ENCODE measurements around the gene CHM.

The CHM gene

GRCh38 chrX:85828771-85829170, 218.6 kb downstream of the CHM start:
- no peaks in the 10 kb centered on the region for H4K20me1 ChIP-seq (ENCODE audit: low read depth, low read length)
- H3F3A ChIP-seq (ENCODE audit: insufficient read depth) = no peaks in the 10 kb centered on the region
- H3K9me3 ChIP-seq (ENCODE audit: insufficient read depth, low read length) = no peaks in the 10 kb centered on the region
- no peak overlapping the region for H2AFZ ChIP-seq (ENCODE audit: low read depth, low read length, severe bottlenecking)
- H3K79me2 ChIP-seq (ENCODE audit: insufficient read depth, low read length) = no peaks in the 10 kb centered on the region
- H3K27me3 ChIP-seq (ENCODE audit: low read length) = no peaks in the 10 kb centered on the region
- H3K27ac ChIP-seq (ENCODE audit: low read depth, low read length) = no peak overlapping the region
- no peak overlapping the region for H3K9ac ChIP-seq (ENCODE audit: low read length)
- H3K36me3 ChIP-seq (ENCODE audit: low read length) = no peaks in the 10 kb centered on the region
- H3K4me2 ChIP-seq (ENCODE audit: low read depth, low read length, poor library complexity, severe bottlenecking) = no peak overlapping the region
- H3K4me3 ChIP-seq (ENCODE audit: insufficient read depth, low read length, poor library complexity, severe bottlenecking) = no peak overlapping the region
- TF ChIP-seq EZH2phosphoT487 (conservative IDR thresholded peaks at IDR 0.05; ENCODE audit: low read length) (no peak), CTCF (IDR thresholded peaks at IDR 0.05; ENCODE audit: insufficient read depth, low read length, poor library complexity, severe bottlenecking) (no peak)
- no peaks in the 10 kb centered on the region for H3K9me2 ChIP-seq (replicated peaks; ENCODE audit: insufficient read depth, low read length)

DNA sequence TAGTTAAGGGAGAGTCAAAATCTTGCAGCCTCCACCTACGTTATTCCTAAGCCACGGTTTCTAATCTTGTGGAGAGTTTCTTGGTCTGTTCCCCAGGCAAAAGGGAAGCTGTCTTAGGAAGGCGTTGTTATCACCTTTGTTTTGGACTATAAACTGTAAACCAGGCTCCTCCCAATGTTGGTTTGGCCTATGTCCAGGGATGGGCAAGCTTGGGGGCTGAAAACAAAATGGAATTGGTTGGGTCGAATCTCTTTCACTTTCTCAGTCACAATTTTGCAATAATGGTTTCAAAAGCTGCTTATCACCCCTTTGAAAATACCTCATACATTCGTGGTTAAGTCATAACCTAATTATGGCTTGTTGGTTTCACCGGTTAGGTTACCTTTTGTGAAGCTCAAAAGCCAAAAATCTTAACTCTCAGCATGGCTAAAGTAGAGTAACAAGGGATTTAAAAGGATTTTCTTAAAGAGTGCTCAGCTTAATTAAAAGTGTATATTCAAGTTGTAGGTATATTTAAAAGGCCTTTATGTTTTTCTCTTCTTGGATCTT, 232.1 kb downstream of the CHM start:
- no peak overlapping the region for H3K4me3 ChIP-seq (ENCODE audit: insufficient read depth, low read length, poor library complexity, severe bottlenecking)
- H3K27me3 ChIP-seq (ENCODE audit: low read length) = no peaks in the 10 kb centered on the region
- no peak overlapping the region for H3K4me2 ChIP-seq (ENCODE audit: low read depth, low read length, poor library complexity, severe bottlenecking)
- no peak overlapping the region for H2AFZ ChIP-seq (ENCODE audit: low read depth, low read length, severe bottlenecking)
- no peaks in the 10 kb centered on the region for H3F3A ChIP-seq (ENCODE audit: insufficient read depth)
- H3K79me2 ChIP-seq (ENCODE audit: insufficient read depth, low read length) = no peaks in the 10 kb centered on the region
- no peak for TF ChIP-seq CTCF (IDR thresholded peaks at IDR 0.05; ENCODE audit: insufficient read depth, low read length, poor library complexity, severe bottlenecking)
- no peak for TF ChIP-seq EZH2phosphoT487 (conservative IDR thresholded peaks at IDR 0.05; ENCODE audit: low read length)
- H3K9me2 ChIP-seq (replicated peaks; ENCODE audit: insufficient read depth, low read length) = no peaks in the 10 kb centered on the region
- H3K9me3 ChIP-seq (ENCODE audit: insufficient read depth, low read length) = no peaks in the 10 kb centered on the region; the same call in 1 of the 2 replicates
- H3K9ac ChIP-seq (ENCODE audit: low read length) = no peak overlapping the region
- no peak overlapping the region for H3K27ac ChIP-seq (ENCODE audit: low read depth, low read length)
- H4K20me1 ChIP-seq (ENCODE audit: low read depth, low read length) = no peaks in the 10 kb centered on the region
- no peaks in the 10 kb centered on the region for H3K36me3 ChIP-seq (ENCODE audit: low read length)
